Endothelial cell of umbilical vein (primary cell): ENCODE data around the gene ZNF597. TPM values are rescaled to one million over a fixed set of nuclear protein-coding genes. Genes with fewer than 3 reads are reported as not detected.

Experiments used
- BruUV-seq: library from RNA; stranded (reverse); fragments of 400-500 nt; replicated peaks from 2 replicates; lab custom pipeline; 2021; lab: Mats Ljungman, UMichigan
- CTCF ChIA-PET: fragments of 300-600, 350-600 bp; sonication (Branson Sonifier 250); formaldehyde crosslinking; loops from one replicate; lab custom pipeline; 2021; ENCODE audit warnings: antibody characterized with exemption, inconsistent platforms; lab: Charles Lee
- POLR2A ChIA-PET: fragments of 300-600, 350-600 bp; sonication (Branson Sonifier 250); formaldehyde crosslinking; loops from one replicate; lab custom pipeline; 2021; ENCODE audit warnings: antibody characterized with exemption, inconsistent platforms; lab: Charles Lee
- DNase-seq: peaks from one replicate; pipeline ENCODE4 v3.0.0-alpha.2; 2011; ENCODE audit warnings: low read depth, low spot score
- FAIRE-seq: peaks from 2 replicates; lab custom pipeline; 2011; peaks lifted over from hg19 to GRCh38; lab: Jason Lieb, UNC
- H2AFZ ChIP-seq: 2 replicates; pipeline ENCODE4 v1.6.0; 2012; ENCODE audit warnings: low read depth, low read length, control low read depth, inconsistent platforms
- H3K27ac ChIP-seq: 2 replicates; pipeline ENCODE4 v1.5.1; 2011; ENCODE audit warnings: low read depth, mild to moderate bottlenecking, control low read depth, low read length, moderate library complexity; ENCODE audit not compliant: insufficient read depth
- H3K27me3 ChIP-seq, 2 experiments: 2 replicates each; pipeline versions ENCODE4 v1.6.0 to v1.6.1; 2011; ENCODE audit warnings: low read length in 2 of 2, mixed read lengths in 1 of 2; ENCODE audit not compliant: control insufficient read depth in 2 of 2, insufficient read depth in 2 of 2
- H3K36me3 ChIP-seq, 2 experiments: 2 replicates in 1 of 2; 3 replicates in 1 of 2; pipeline ENCODE4 v1.5.1; 2011; ENCODE audit warnings: low read length in 2 of 2, mild to moderate bottlenecking in 1 of 2, moderate library complexity in 1 of 2; ENCODE audit not compliant: control insufficient read depth in 2 of 2, insufficient read depth in 2 of 2; ENCODE audit errors: extremely low read depth in 1 of 2
- H3K4me1 ChIP-seq: 3 replicates; pipeline ENCODE4 v1.5.1; 2011; ENCODE audit warnings: mild to moderate bottlenecking, low read length; ENCODE audit not compliant: control insufficient read depth, insufficient read depth; ENCODE audit errors: extremely low read depth
- H3K4me2 ChIP-seq: 2 replicates; pipeline ENCODE4 v1.6.1; 2011; ENCODE audit warnings: low read length, control low read depth, mixed read lengths; ENCODE audit not compliant: insufficient read depth
- H3K4me3 ChIP-seq, 3 experiments: fragments of 200-600 bp in 1 of 3; sonication (generic), shearing (Covaris generic) in 1 of 3; replicated peaks in 1 of 3; 2 replicates each; pipeline ENCODE4 v1.5.1; 2011 to 2016; ENCODE audit warnings: control low read depth in 3 of 3, low read length in 3 of 3, mild to moderate bottlenecking in 2 of 3, inconsistent platforms in 1 of 3, low read depth in 1 of 3, moderate library complexity in 1 of 3; ENCODE audit not compliant: insufficient read depth in 1 of 3
- H3K79me2 ChIP-seq: 2 replicates; pipeline ENCODE4 v1.6.0; 2012; ENCODE audit warnings: low read length, inconsistent platforms; ENCODE audit not compliant: control insufficient read depth, insufficient read depth
- H3K9ac ChIP-seq: replicated peaks from 2 replicates; pipeline ENCODE3; 2011; ENCODE audit warnings: low read length, control low read depth; ENCODE audit not compliant: insufficient read depth; ENCODE audit errors: extremely low read depth
- H3K9me1 ChIP-seq: replicated peaks from 3 replicates; pipeline ENCODE4 v1.6.0; 2011; ENCODE audit warnings: mild to moderate bottlenecking, low read length; ENCODE audit not compliant: control insufficient read depth, insufficient read depth; ENCODE audit errors: extremely low read depth
- H3K9me3 ChIP-seq: replicated peaks from 2 replicates; pipeline ENCODE4 v1.5.1; 2012; ENCODE audit warnings: low read length, inconsistent platforms; ENCODE audit not compliant: control insufficient read depth, insufficient read depth
- H4K20me1 ChIP-seq: replicated peaks from 2 replicates; pipeline ENCODE3; 2011; ENCODE audit warnings: mild to moderate bottlenecking, low read length; ENCODE audit not compliant: control insufficient read depth, insufficient read depth; ENCODE audit errors: extremely low read depth
- CTCF ChIP-seq, 2 donors: IDR thresholded peaks; 1 replicate in 1 of 2; 2 replicates in 1 of 2; pipeline ENCODE4 v1.5.1; 2011; ENCODE audit warnings: low read length in 2 of 2, mild to moderate bottlenecking in 2 of 2, moderate library complexity in 2 of 2, control low read depth in 1 of 2, inconsistent platforms in 1 of 2, low read depth in 1 of 2; ENCODE audit not compliant: insufficient read depth in 1 of 2; ENCODE audit errors: extremely low read depth in 1 of 2
- EZH2 ChIP-seq: IDR thresholded peaks from 2 replicates; pipeline ENCODE4 v1.6.1; 2012; ENCODE audit warnings: borderline replicate concordance, low read depth, mild to moderate bottlenecking, moderate library complexity, low read length, inconsistent platforms; ENCODE audit not compliant: severe bottlenecking
- FOS ChIP-seq: IDR thresholded peaks from 2 replicates; pipeline ENCODE4 v1.6.1; 2011; ENCODE audit warnings: mild to moderate bottlenecking, low read length, moderate library complexity, borderline replicate concordance; ENCODE audit not compliant: insufficient read depth
- GATA2 ChIP-seq: IDR thresholded peaks from 2 replicates; pipeline ENCODE4 v1.7.0; 2011; ENCODE audit warnings: low read depth, mild to moderate bottlenecking, moderate library complexity, mixed read lengths, low read length; ENCODE audit not compliant: insufficient read length, insufficient read depth
- JUN ChIP-seq: IDR thresholded peaks from 2 replicates; pipeline ENCODE4 v1.6.1; 2011; ENCODE audit warnings: borderline replicate concordance, low read depth; ENCODE audit not compliant: insufficient read length, insufficient read depth
- MAX ChIP-seq: IDR thresholded peaks from 2 replicates; pipeline ENCODE4 v1.6.1; 2011; ENCODE audit not compliant: insufficient read depth, insufficient read length
- MYC ChIP-seq: IDR thresholded peaks from one replicate; pipeline ENCODE4 v1.6.1; 2011; ENCODE audit warnings: mild to moderate bottlenecking, low read depth, low read length
- POLR2A ChIP-seq: IDR thresholded peaks from 2 replicates; pipeline ENCODE4 v1.6.1; 2012; ENCODE audit warnings: low read depth, mild to moderate bottlenecking, control low read depth, low read length
- POLR2AphosphoS5 ChIP-seq: IDR thresholded peaks from 2 replicates; pipeline ENCODE4 v1.6.1; 2012; ENCODE audit warnings: low read depth, mild to moderate bottlenecking, control low read depth, low read length, moderate library complexity; ENCODE audit not compliant: insufficient read depth
- dilution Hi-C: fragments of 300-500 bp; cut with MboI; formaldehyde crosslinking; loops from one replicate; pipeline ENCODE4 v1.15.0; 2019; ENCODE audit warnings: low sequenced_read_pairs; ENCODE audit not compliant: extremely low pct_ligation_motif_present
- intact Hi-C: fragments of 100-400 bp; cut with micrococcal nuclease; formaldehyde crosslinking; loops from one replicate; pipeline ENCODE4 v1.10.0; 2022
- polyA plus RNA-seq, 4 experiments: library from polyadenylated mRNA; depleted of rRNA in 3 of 4; stranded (reverse) in 3 of 4; unstranded in 1 of 4; fragments of >200 nt; gene quantifications; 2 replicates each; pipeline versions ENCODE4 v1.2.1 to v1.2.3, GENCODE V29; 2011 to 2012; ENCODE audit warnings: missing spikeins in 1 of 4
- total RNA-seq: library from RNA; stranded (reverse); gene quantifications from 2 replicates; pipeline ENCODE4 v1.2.3, GENCODE V29; 2021

ZNF597 gene
- total and polyA plus RNA-seq, 2 donors (not counting 3 experiments of a cell fraction or from before 2014, with no cell fraction given) = 0.75 to 1.4 TPM

- Histone ChIP-seq H3K27me3 (no peaks in the 10 kb centered on the region), H3K4me1 (peaks cover 13% of the 10 kb centered on the region), H3K79me2 (peaks cover 10% of the 10 kb centered on the region), H3K36me3 (peaks cover 0 to 5% of the 10 kb centered on the region in 2 experiments), H3K4me3 (peak within 1 kb of the TSS; percentile 66 to 87 (median 82)), H3K9ac (peak within 1 kb of the TSS; percentile 80), H3K27ac (peak within 1 kb of the TSS; percentile 42), H2AFZ (peak within 1 kb of the TSS; percentile 77), H3K9me3 (no peaks in the 10 kb centered on the region), H4K20me1 (no peaks in the 10 kb centered on the region), H3K9me1 (no peaks in the 10 kb centered on the region), H3K4me2 (peak within 1 kb of the TSS; percentile 90)
- TF ChIP-seq POLR2A = peak; percentile 94
- peak in 1 of 2 donors; percentile 1 for TF ChIP-seq CTCF (IDR thresholded peaks at IDR 0.05; ENCODE audit: extremely low read depth in 1 of 2, insufficient read depth in 1 of 2, low read depth in 1 of 2, low read length in 2 of 2)
- no peak for TF ChIP-seq JUN
- TF ChIP-seq FOS = peak; percentile 12
- no peak for TF ChIP-seq MAX
- no peak for TF ChIP-seq EZH2
- peak; percentile 91 for TF ChIP-seq POLR2AphosphoS5
- no peak for TF ChIP-seq MYC
- no peak for TF ChIP-seq GATA2
- ChIA-PET CTCF (interaction anchor here (0.9 to 3.4 kb wide), 7 partner anchors 12 to 250 kb away, joined by 3 to 14 read pairs (median 4); partner anchors contain the start of genes CLUAP1 and OR1F1), POLR2A (interaction anchor here (0.5 to 1.6 kb wide), 4 partner anchors 36 to 118 kb away, joined by 3 to 5 read pairs (median 4); partner anchors contain the start of genes NAA60, ZNF263 and ZNF597)
- dilution Hi-C loops (no loop called here), intact Hi-C loops (loop anchor here (1.0 to 5.0 kb wide), 7 partner anchors 34 to 137 kb away; partner anchors contain the start of genes NAA60, TIGD7, ZNF263 and ZNF597)
- BruUV-seq = TSS peak; percentile 26
- peak; percentile 99 for FAIRE-seq
- peak; percentile 100 for DNase-seq
Measured at GRCh38 chr16:3400779-3401688, 42.3 kb downstream of the ZNF597 start, which contains the start of the genes ZNF174 and ZSCAN32. ZNF174 (plus strand) TSS chr16:3401215; CDS start chr16:3402005, 790 bp downstream. ZSCAN32 (minus strand) TSS chr16:3401004; CDS start chr16:3397557, 3,447 bp downstream.
